ENCODE data around the gene CLMN. TPM values are rescaled to one million over a fixed set of nuclear protein-coding genes. Genes with fewer than 3 reads are reported as not detected.

Gene CLMN
- total and polyA plus RNA-seq, 9 of the 15 experiments (the other 6 are each of a cell fraction or from before 2014, with no cell fraction given): 0.01 to 0.18 (median 0.07) TPM; not detected in 4

- no TSS peak for BruUV-seq (replicated peaks)
- Histone ChIP-seq H3K4me1 (replicated peaks in 1 of 2; ENCODE audit: control insufficient read depth in 2 of 2, insufficient read depth in 2 of 2, low read length in 2 of 2) (no peaks in the 10 kb centered on the region), H3K36me3 (ENCODE audit: control insufficient read depth, insufficient read depth, low read length) (no peaks in the 10 kb centered on the region), H3K79me2 (ENCODE audit: control insufficient read depth, insufficient read depth, low read length) (no peaks in the 10 kb centered on the region), H3K4me3 (no peak overlapping the region), H3K27ac (ENCODE audit: extremely low read depth, low read depth, low read length) (no peak overlapping the region), H4K20me1 (replicated peaks; ENCODE audit: control insufficient read depth, insufficient read depth, low read length) (no peaks in the 10 kb centered on the region), H3K9me1 (ENCODE audit: control insufficient read depth, insufficient read depth, low read length) (no peaks in the 10 kb centered on the region), H3K9ac (ENCODE audit: insufficient read depth in 1 of 2, low read depth in 2 of 2, low read length in 2 of 2) (no peak overlapping the region), H3K9me3 (replicated peaks; ENCODE audit: control insufficient read depth, insufficient read depth, low read depth, low read length) (no peaks in the 10 kb centered on the region), H3K4me2 (ENCODE audit: insufficient read depth, low read length) (no peak overlapping the region), H3K27me3 (ENCODE audit: control insufficient read depth in 2 of 2, insufficient read depth in 2 of 2, low read length in 2 of 2) (peaks cover 0 to 18% of the 10 kb centered on the region in 2 experiments; a peak in 2 of 5 replicates), H2AFZ (ENCODE audit: low read depth, low read length) (no peak overlapping the region)
- CTCF ChIA-PET (ENCODE audit: low intra/inter-chr PET ratio): no interaction called here
- DNase-seq (ENCODE audit: extremely low read depth in 1 of 4, low spot score in 3 of 4) (no peak), FAIRE-seq (no peak), ATAC-seq (no peak)
- intact Hi-C loops (cut with micrococcal nuclease): no loop called here
- POLR2A ChIA-PET: no interaction called here
- in situ Hi-C loops (cut with MboI): no loop called here
- 1% methylated on average over 10 of the region's 16 CpGs for WGBS (ENCODE audit: insufficient coverage, low coverage, missing lambda C conversion rate)
- no peak for TF ChIP-seq PTBP1 (IDR thresholded peaks at IDR 0.05; ENCODE audit: low read depth, low read length)
- no peak for TF ChIP-seq STAT5A (IDR thresholded peaks at IDR 0.05; ENCODE audit: borderline replicate concordance, low read length)
- TF ChIP-seq, protein P1, sequence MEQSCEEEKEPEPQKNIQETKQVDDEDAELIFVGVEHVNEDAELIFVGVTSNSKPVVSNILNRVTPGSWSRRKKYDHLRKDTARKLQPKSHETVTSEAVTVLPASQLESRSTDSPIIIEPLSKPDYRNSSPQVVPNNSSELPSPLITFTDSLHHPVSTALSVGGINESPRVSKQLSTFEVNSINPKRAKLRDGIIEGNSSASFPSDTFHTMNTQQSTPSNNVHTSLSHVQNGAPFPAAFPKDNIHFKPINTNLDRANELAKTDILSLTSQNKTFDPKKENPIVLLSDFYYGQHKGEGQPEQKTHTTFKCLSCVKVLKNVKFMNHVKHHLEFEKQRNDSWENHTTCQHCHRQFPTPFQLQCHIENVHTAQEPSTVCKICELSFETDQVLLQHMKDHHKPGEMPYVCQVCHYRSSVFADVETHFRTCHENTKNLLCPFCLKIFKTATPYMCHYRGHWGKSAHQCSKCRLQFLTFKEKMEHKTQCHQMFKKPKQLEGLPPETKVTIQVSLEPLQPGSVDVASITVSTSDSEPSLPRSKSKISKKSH (CRISPR knock-in tag; IDR thresholded peaks at IDR 0.05): no peak
- no peak for TF ChIP-seq ZSCAN29 (IDR thresholded peaks at IDR 0.05)
- no peak for TF ChIP-seq VEZF1 (CRISPR knock-in tag; IDR thresholded peaks at IDR 0.05)
- TF ChIP-seq CTCF (IDR thresholded peaks at IDR 0.05 in 2 of 3, conservative IDR thresholded peaks at IDR 0.05 in 1 of 3; ENCODE audit: insufficient read depth in 2 of 3, low read depth in 1 of 3, low read length in 3 of 3): no peak
- TF ChIP-seq, protein P2, sequence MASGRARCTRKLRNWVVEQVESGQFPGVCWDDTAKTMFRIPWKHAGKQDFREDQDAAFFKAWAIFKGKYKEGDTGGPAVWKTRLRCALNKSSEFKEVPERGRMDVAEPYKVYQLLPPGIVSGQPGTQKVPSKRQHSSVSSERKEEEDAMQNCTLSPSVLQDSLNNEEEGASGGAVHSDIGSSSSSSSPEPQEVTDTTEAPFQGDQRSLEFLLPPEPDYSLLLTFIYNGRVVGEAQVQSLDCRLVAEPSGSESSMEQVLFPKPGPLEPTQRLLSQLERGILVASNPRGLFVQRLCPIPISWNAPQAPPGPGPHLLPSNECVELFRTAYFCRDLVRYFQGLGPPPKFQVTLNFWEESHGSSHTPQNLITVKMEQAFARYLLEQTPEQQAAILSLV (tag; IDR thresholded peaks at IDR 0.05): no peak
- no peak for TF ChIP-seq ZNF41 (CRISPR knock-in tag; conservative IDR thresholded peaks at IDR 0.05)
Measured at GRCh38 chr14:95261616-95262510, 57.8 kb downstream of the CLMN start.

Data from K562 (cell line).